CD4-positive, alpha-beta T cell (primary cell): ENCODE data around the gene ITIH6. TPM values are rescaled to one million over a fixed set of nuclear protein-coding genes. Genes with fewer than 3 reads are reported as not detected.

Experiments
- ATAC-seq: fragments of 200-7000 bp; cut with Tn5 transposase; one replicate; pipeline ENCODE4 v1.10.0; 2022; ENCODE audit warnings: mild to moderate bottlenecking; ENCODE audit not compliant: poor library complexity
- CTCF ChIA-PET: fragments of 350-600 bp; sonication (Branson Sonifier 250); formaldehyde crosslinking; loops from one replicate; lab custom pipeline; 2021; ENCODE audit warnings: antibody characterized with exemption, inconsistent platforms; lab: Charles Lee
- POLR2A ChIA-PET: fragments of 350-600 bp; sonication (Branson Sonifier 250); formaldehyde crosslinking; loops from one replicate; lab custom pipeline; 2021; ENCODE audit warnings: antibody characterized with exemption, inconsistent platforms; lab: Charles Lee
- DNase-seq, 14 experiments: peaks; one replicate each; pipeline ENCODE4 v3.0.0-alpha.2; 2013 to 2020; ENCODE audit warnings: mixed read lengths in 2 of 14
- H3K27ac ChIP-seq, 2 donors: one replicate each; pipeline versions ENCODE4 v1.5.1 to v1.7.0; 2013; ENCODE audit warnings: low read length in 2 of 2, low read depth in 1 of 2, mild to moderate bottlenecking in 1 of 2
- H3K27me3 ChIP-seq, 2 experiments: 1 replicate in 1 of 2; 2 replicates in 1 of 2; pipeline versions ENCODE4 v1.6.1 to v1.7.0; 2013; ENCODE audit warnings: low read length in 2 of 2, control low read depth in 1 of 2, mild to moderate bottlenecking in 1 of 2, moderate library complexity in 1 of 2; ENCODE audit not compliant: insufficient read depth in 2 of 2, control insufficient read depth in 1 of 2
- H3K36me3 ChIP-seq: one replicate; pipeline ENCODE4 v1.6.1; 2013; ENCODE audit warnings: low read length, control low read depth; ENCODE audit not compliant: insufficient read depth
- H3K4me1 ChIP-seq: one replicate; pipeline ENCODE4 v1.6.1; 2013; ENCODE audit warnings: low read length, control low read depth; ENCODE audit not compliant: insufficient read depth
- H3K4me3 ChIP-seq: one replicate; pipeline ENCODE4 v1.5.1; 2013; ENCODE audit warnings: mild to moderate bottlenecking, low read length, moderate library complexity
- H3K9me3 ChIP-seq, 2 experiments: 1 replicate in 1 of 2; 2 replicates in 1 of 2; pipeline versions ENCODE4 v1.6.1 to v1.7.0; 2013; ENCODE audit warnings: low read length in 2 of 2, mild to moderate bottlenecking in 2 of 2, control low read depth in 1 of 2, moderate library complexity in 1 of 2; ENCODE audit not compliant: control insufficient read depth in 1 of 2, insufficient read depth in 1 of 2
- H3K27ac Mint-ChIP-seq: one replicate; pipeline ENCODE4 v1.8.0; 2020; ENCODE audit warnings: mixed read lengths
- H3K27me3 Mint-ChIP-seq: one replicate; pipeline ENCODE4 v1.8.0; 2021; ENCODE audit warnings: mixed read lengths
- H3K36me3 Mint-ChIP-seq: one replicate; pipeline ENCODE4 v1.8.0; 2021; ENCODE audit warnings: low read depth, mixed read lengths
- H3K4me1 Mint-ChIP-seq: one replicate; pipeline ENCODE4 v1.8.0; 2021; ENCODE audit warnings: low read depth, mixed read lengths
- H3K4me3 Mint-ChIP-seq: one replicate; pipeline ENCODE4 v1.8.0; 2020; ENCODE audit warnings: mild to moderate bottlenecking, mixed read lengths
- H3K9me3 Mint-ChIP-seq: one replicate; pipeline ENCODE4 v1.8.0; 2020; ENCODE audit warnings: mixed read lengths
- intact Hi-C, 2 experiments: fragments of 100-400 bp; cut with DNase I in 1 of 2; cut with micrococcal nuclease in 1 of 2; formaldehyde crosslinking; loops; one replicate each; pipeline versions ENCODE4 v1.15.1 to v1.9.0; 2023 to 2025; cut with DNase I, micrococcal nuclease
- total RNA-seq, 174 experiments: library from RNA in 2 of 174; stranded (reverse) in 2 of 174; gene quantifications; one replicate each; pipeline ENCODE4 v1.2.3 and lab custom pipeline; 2021 to 2026
- TF ChIP-seq, protein P1 (sequence below): fragments of 200-600 bp; IDR thresholded peaks from one replicate; pipeline ENCODE4 v1.8.0; 2022; ENCODE audit warnings: antibody characterized with exemption, mild to moderate bottlenecking

ITIH6 gene
- total RNA-seq, 2 experiments from 2014 or later, result not detected

DNA sequence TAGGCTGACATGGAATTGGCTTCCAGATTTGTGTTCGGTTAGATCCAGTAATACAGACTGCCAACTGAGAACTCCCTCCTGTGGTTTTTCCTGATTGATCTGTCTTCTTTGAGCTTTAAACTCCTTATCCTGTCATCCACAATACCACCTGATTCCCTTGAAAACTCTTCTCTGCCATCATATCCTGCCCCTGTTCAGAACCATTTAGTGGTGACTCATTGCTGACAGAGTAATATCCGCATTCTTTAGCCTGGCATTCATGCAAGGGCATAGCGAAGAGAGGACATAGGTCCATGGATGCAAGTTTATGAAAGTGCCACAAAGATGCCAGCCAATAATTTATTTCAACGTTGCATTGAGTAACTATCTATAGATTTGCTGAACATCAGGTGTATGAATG, 76.6 kb downstream of the ITIH6 start:
- Mint-ChIP-seq H3K9me3 (no peaks in the 10 kb centered on the region), H3K4me3 (no peak overlapping the region), H3K36me3 (no peaks in the 10 kb centered on the region), H3K27me3 (peaks cover 7% of the 10 kb centered on the region), H3K27ac (no peak overlapping the region), H3K4me1 (no peaks in the 10 kb centered on the region)
- Histone ChIP-seq H3K27ac (no peak overlapping the region), H3K9me3 (no peaks in the 10 kb centered on the region), H3K36me3 (no peaks in the 10 kb centered on the region), H3K4me3 (no peak overlapping the region), H3K27me3 (no peaks in the 10 kb centered on the region), H3K4me1 (no peaks in the 10 kb centered on the region)
- TF ChIP-seq, protein P1, sequence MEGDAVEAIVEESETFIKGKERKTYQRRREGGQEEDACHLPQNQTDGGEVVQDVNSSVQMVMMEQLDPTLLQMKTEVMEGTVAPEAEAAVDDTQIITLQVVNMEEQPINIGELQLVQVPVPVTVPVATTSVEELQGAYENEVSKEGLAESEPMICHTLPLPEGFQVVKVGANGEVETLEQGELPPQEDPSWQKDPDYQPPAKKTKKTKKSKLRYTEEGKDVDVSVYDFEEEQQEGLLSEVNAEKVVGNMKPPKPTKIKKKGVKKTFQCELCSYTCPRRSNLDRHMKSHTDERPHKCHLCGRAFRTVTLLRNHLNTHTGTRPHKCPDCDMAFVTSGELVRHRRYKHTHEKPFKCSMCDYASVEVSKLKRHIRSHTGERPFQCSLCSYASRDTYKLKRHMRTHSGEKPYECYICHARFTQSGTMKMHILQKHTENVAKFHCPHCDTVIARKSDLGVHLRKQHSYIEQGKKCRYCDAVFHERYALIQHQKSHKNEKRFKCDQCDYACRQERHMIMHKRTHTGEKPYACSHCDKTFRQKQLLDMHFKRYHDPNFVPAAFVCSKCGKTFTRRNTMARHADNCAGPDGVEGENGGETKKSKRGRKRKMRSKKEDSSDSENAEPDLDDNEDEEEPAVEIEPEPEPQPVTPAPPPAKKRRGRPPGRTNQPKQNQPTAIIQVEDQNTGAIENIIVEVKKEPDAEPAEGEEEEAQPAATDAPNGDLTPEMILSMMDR, result no peak
- intact Hi-C loops, result no loop called here
- CTCF ChIA-PET, result no interaction called here
- DNase-seq (no peak), ATAC-seq (no peak)
- POLR2A ChIA-PET, result no interaction called here

DNA sequence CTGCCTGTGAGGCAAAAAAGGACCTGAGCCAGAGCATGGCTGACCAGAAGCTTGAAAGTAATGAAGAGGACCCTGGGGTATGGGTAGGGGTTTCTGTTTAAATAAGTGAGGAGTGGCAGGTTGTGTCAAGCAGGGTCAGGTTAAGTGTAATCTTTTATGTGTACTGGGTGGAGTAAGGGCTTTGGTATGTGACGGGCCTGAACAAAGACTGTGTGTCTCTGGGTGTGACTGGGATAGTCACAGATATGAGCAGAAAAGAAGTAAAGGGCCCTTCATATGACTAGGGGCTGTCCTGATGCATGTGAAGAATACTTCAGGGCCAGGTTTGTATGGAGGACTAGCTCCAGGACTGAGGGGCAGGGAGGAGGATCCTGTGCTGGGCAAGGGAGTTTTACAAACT, 82.4 kb downstream of the ITIH6 start:
- no peak for ATAC-seq
- H3K27ac Mint-ChIP-seq, result no peak overlapping the region

DNA sequence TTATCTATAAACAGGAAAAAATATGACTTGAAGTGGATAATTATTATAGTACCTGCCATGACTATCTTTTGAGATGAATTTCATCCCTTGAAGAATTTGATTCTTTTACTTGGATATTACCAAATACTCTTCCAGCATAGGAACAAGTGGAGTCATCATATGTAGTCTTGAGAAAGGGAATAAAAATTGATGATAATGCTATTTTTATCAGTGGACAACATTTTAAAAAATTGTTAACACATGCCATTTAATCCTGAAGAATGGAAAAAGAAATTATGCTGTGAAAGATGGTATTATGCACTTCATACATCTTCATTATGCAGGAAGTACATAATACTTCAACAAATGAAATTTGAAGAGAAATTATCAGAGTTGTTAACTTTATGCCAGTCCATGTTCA, 83.6 kb downstream of the ITIH6 start:
- Mint-ChIP-seq H3K9me3 (no peaks in the 10 kb centered on the region), H3K27ac (no peak overlapping the region), H3K36me3 (no peaks in the 10 kb centered on the region), H3K4me1 (no peaks in the 10 kb centered on the region), H3K27me3 (no peaks in the 10 kb centered on the region), H3K4me3 (no peak overlapping the region)
- ChIA-PET POLR2A (no interaction called here), CTCF (no interaction called here)
- TF ChIP-seq, protein P1, result no peak
- H3K27me3 ChIP-seq, result no peaks in the 10 kb centered on the region
- no peak for ATAC-seq
- no peak overlapping the region for H3K4me3 ChIP-seq
- intact Hi-C loops, result no loop called here
- no peak overlapping the region for H3K27ac ChIP-seq
- H3K4me1 ChIP-seq, result no peaks in the 10 kb centered on the region
- no peaks in the 10 kb centered on the region for H3K9me3 ChIP-seq
- DNase-seq, result no peak
- no peaks in the 10 kb centered on the region for H3K36me3 ChIP-seq

More for the DNA sequence above, 82.4 kb downstream of the ITIH6 start:
- intact Hi-C loops, result no loop called here
- Histone ChIP-seq H3K36me3 (no peaks in the 10 kb centered on the region), H3K27me3 (no peaks in the 10 kb centered on the region), H3K4me3 (no peak overlapping the region), H3K9me3 (no peaks in the 10 kb centered on the region), H3K27ac (no peak overlapping the region), H3K4me1 (no peaks in the 10 kb centered on the region)
- Mint-ChIP-seq H3K4me3 (no peak overlapping the region), H3K27me3 (no peaks in the 10 kb centered on the region), H3K36me3 (no peaks in the 10 kb centered on the region), H3K9me3 (no peaks in the 10 kb centered on the region), H3K4me1 (no peaks in the 10 kb centered on the region)
- TF ChIP-seq, protein P1, result no peak
- POLR2A ChIA-PET, result no interaction called here
- CTCF ChIA-PET, result no interaction called here
- DNase-seq, result no peak
